Sigmoid colon (tissue), 7 donors: ENCODE results near the gene HINFP. TPM values are rescaled to one million over a fixed set of nuclear protein-coding genes. Genes with fewer than 3 reads are reported as not detected.

Source experiments
- DNase-seq: peaks from one replicate; pipeline ENCODE4 v3.0.0-alpha.2; 2019
- H3K27ac ChIP-seq, 4 donors: fragments of 200-600 bp; sonication (generic); one replicate each; pipeline ENCODE4 v1.5.1; 2016 to 2019; ENCODE audit warnings: mild to moderate bottlenecking in 1 of 4
- H3K27me3 ChIP-seq, 3 donors: fragments of 200-600 bp; sonication (generic); one replicate each; pipeline ENCODE4 v1.5.1; 2019; ENCODE audit warnings: mild to moderate bottlenecking in 1 of 3
- H3K36me3 ChIP-seq, 4 donors: fragments of 200-600 bp; sonication (generic); one replicate each; pipeline ENCODE4 v1.5.1; 2016 to 2019
- H3K4me1 ChIP-seq, 4 donors: fragments of 200-600 bp; sonication (generic); one replicate each; pipeline ENCODE4 v1.5.1; 2017 to 2019
- H3K4me3 ChIP-seq, 4 donors: fragments of 200-600 bp; sonication (generic); one replicate each; pipeline ENCODE4 v1.5.1; 2017 to 2019; ENCODE audit warnings: mild to moderate bottlenecking in 2 of 4, moderate library complexity in 1 of 4
- H3K9me3 ChIP-seq, 4 donors: fragments of 200-600 bp in 3 of 4; sonication (generic) in 3 of 4; one replicate each; pipeline versions ENCODE4 v1.5.1 to v1.6.1; 2013 to 2019
- CTCF ChIP-seq, 4 experiments: fragments of 450-650 bp in 3 of 4; fragments of 200-600 bp in 1 of 4; IDR thresholded peaks; one replicate each; pipeline ENCODE4 v1.5.1; 2016 to 2019; ENCODE audit warnings: antibody characterized with exemption in 4 of 4, mild to moderate bottlenecking in 3 of 4, moderate library complexity in 2 of 4
- EP300 ChIP-seq, 4 donors: sonication (generic); formaldehyde crosslinking; IDR thresholded peaks; one replicate each; pipeline ENCODE4 v1.6.1; 2017; ENCODE audit warnings: antibody characterized with exemption in 4 of 4
- POLR2A ChIP-seq, 2 donors: fragments of 450-650 bp; IDR thresholded peaks; one replicate each; pipeline ENCODE4 v1.6.1; 2016; ENCODE audit warnings: antibody characterized with exemption in 2 of 2, mild to moderate bottlenecking in 2 of 2, moderate library complexity in 2 of 2
- POLR2AphosphoS5 ChIP-seq, 4 donors: sonication (generic); formaldehyde crosslinking; IDR thresholded peaks; one replicate each; pipeline ENCODE4 v1.6.1; 2017; ENCODE audit warnings: antibody characterized with exemption in 4 of 4
- WGBS, 2 donors: extraction: QIAGEN DNeasy Blood & Tissue Kit; methylation state at CpG; one replicate each; pipeline ENCODE4 v1.1.7; 2013; 5-methylcytosine and 5-hydroxymethylcytosine counted together
- intact Hi-C: fragments of 100-400 bp; cut with DNase I; formaldehyde crosslinking; loops from one replicate; pipeline ENCODE4 v1.15.1; 2023
- polyA plus RNA-seq, 3 donors: library from polyadenylated mRNA; stranded (reverse); fragments of 200-250 nt; gene quantifications; one replicate each; pipeline ENCODE4 v1.2.3, GENCODE V29; 2013
- total RNA-seq, 4 donors: library from RNA; depleted of rRNA; stranded (reverse); fragments of >200 nt; gene quantifications; one replicate each; pipeline ENCODE4 v1.1.0, GENCODE V29; 2016
- donor health status: healthy with polysubstance abuse.
- donor health status: Bipolar disorder and iron deficiency.
- donor health status: healthy.

HINFP gene
- total and polyA plus RNA-seq, 7 donors = 12.0 to 33.0 (median 20.1) TPM

- no peak for DNase-seq
- WGBS, 2 donors = 74 to 87% methylated on average over 10 of the region's 10 CpGs
- intact Hi-C loops = no loop called here
- no peaks in the 10 kb centered on the region for H3K9me3 ChIP-seq
- H3K27ac ChIP-seq = no peak overlapping the region
- H3K36me3 ChIP-seq = no peaks in the 10 kb centered on the region
- H3K27me3 ChIP-seq = no peaks in the 10 kb centered on the region
- TF ChIP-seq CTCF (IDR thresholded peaks at IDR 0.05) (no peak), POLR2A (IDR thresholded peaks at IDR 0.05) (no peak), EP300 (IDR thresholded peaks at IDR 0.05) (no peak), POLR2AphosphoS5 (IDR thresholded peaks at IDR 0.05) (no peak)
- no peak overlapping the region for H3K4me3 ChIP-seq
- no peaks in the 10 kb centered on the region for H3K4me1 ChIP-seq
Observed at GRCh38 chr11:119156496-119156895, 35.1 kb downstream of the HINFP start.

GRCh38 chr11:119157063-119157462, 35.7 kb downstream of the HINFP start:
- no peaks in the 10 kb centered on the region for H3K9me3 ChIP-seq
- 29 to 62% methylated on average over 3 of the region's 3 CpGs for WGBS, 2 donors
- no peak overlapping the region for H3K4me3 ChIP-seq
- TF ChIP-seq POLR2AphosphoS5 (IDR thresholded peaks at IDR 0.05) (no peak), POLR2A (IDR thresholded peaks at IDR 0.05) (no peak), EP300 (IDR thresholded peaks at IDR 0.05) (no peak), CTCF (IDR thresholded peaks at IDR 0.05) (no peak)
- no peak overlapping the region for H3K27ac ChIP-seq
- no peak for DNase-seq
- no peaks in the 10 kb centered on the region for H3K36me3 ChIP-seq
- intact Hi-C loops = no loop called here
- H3K27me3 ChIP-seq = no peaks in the 10 kb centered on the region
- H3K4me1 ChIP-seq = no peaks in the 10 kb centered on the region

- Histone ChIP-seq H3K27me3 (no peaks in the 10 kb centered on the region), H3K4me1 (no peaks in the 10 kb centered on the region), H3K36me3 (no peaks in the 10 kb centered on the region), H3K4me3 (no peak overlapping the region), H3K9me3 (no peaks in the 10 kb centered on the region), H3K27ac (no peak overlapping the region)
- intact Hi-C loops = no loop called here
- no peak for DNase-seq
- TF ChIP-seq CTCF (IDR thresholded peaks at IDR 0.05) (no peak), POLR2AphosphoS5 (IDR thresholded peaks at IDR 0.05) (no peak), POLR2A (IDR thresholded peaks at IDR 0.05) (no peak), EP300 (IDR thresholded peaks at IDR 0.05) (no peak)
- 92 to 93% methylated on average over 13 of the region's 13 CpGs for WGBS, 2 donors
Observed at GRCh38 chr11:119158467-119158866, 37.1 kb downstream of the HINFP start.

GRCh38 chr11:119160151-119160550, 38.8 kb downstream of the HINFP start:
- no peak for DNase-seq
- Histone ChIP-seq H3K9me3 (no peaks in the 10 kb centered on the region), H3K27me3 (no peaks in the 10 kb centered on the region), H3K4me1 (no peaks in the 10 kb centered on the region), H3K36me3 (no peaks in the 10 kb centered on the region), H3K27ac (no peak overlapping the region), H3K4me3 (no peak overlapping the region)
- WGBS, 2 donors = 93 to 94% methylated on average over 9 of the region's 9 CpGs
- no peak for TF ChIP-seq POLR2A (IDR thresholded peaks at IDR 0.05)
- TF ChIP-seq CTCF (IDR thresholded peaks at IDR 0.05) = no peak
- no peak for TF ChIP-seq POLR2AphosphoS5 (IDR thresholded peaks at IDR 0.05)
- no peak for TF ChIP-seq EP300 (IDR thresholded peaks at IDR 0.05)
- intact Hi-C loops = no loop called here

GRCh38 chr11:119161871-119162270, 40.5 kb downstream of the HINFP start:
- no peak for DNase-seq
- H3K4me3 ChIP-seq = no peak overlapping the region
- 84 to 93% methylated on average over 8 of the region's 8 CpGs for WGBS, 2 donors
- H3K27ac ChIP-seq = no peak overlapping the region
- no peaks in the 10 kb centered on the region for H3K36me3 ChIP-seq
- no peaks in the 10 kb centered on the region for H3K27me3 ChIP-seq
- intact Hi-C loops = no loop called here
- TF ChIP-seq POLR2AphosphoS5 (IDR thresholded peaks at IDR 0.05) (no peak), EP300 (IDR thresholded peaks at IDR 0.05) (no peak), CTCF (IDR thresholded peaks at IDR 0.05) (no peak), POLR2A (IDR thresholded peaks at IDR 0.05) (no peak)
- no peaks in the 10 kb centered on the region for H3K9me3 ChIP-seq
- no peaks in the 10 kb centered on the region for H3K4me1 ChIP-seq
